Activated CD4-positive, CD25-positive, alpha-beta regulatory T cell treated with anti-CD3 and anti-CD28 coated beads, Interleukin-2, amount 50 U/mL, for 24 hours (primary cell): ENCODE data around the gene PGK1.
"Not testable (repeated sequence)": the region's sequence is repeated elsewhere in the genome, so short reads cannot be mapped to it uniquely, and the experiment has no call there.

Experiments
- ATAC-seq, 2 donors: fragments of 150-1000 bp; cut with Tn5 transposase; one replicate each; pipeline ENCODE4 v1.10.0; 2021; ENCODE audit warnings: mild to moderate bottlenecking in 1 of 2, moderate library complexity in 1 of 2

The PGK1 gene

DNA sequence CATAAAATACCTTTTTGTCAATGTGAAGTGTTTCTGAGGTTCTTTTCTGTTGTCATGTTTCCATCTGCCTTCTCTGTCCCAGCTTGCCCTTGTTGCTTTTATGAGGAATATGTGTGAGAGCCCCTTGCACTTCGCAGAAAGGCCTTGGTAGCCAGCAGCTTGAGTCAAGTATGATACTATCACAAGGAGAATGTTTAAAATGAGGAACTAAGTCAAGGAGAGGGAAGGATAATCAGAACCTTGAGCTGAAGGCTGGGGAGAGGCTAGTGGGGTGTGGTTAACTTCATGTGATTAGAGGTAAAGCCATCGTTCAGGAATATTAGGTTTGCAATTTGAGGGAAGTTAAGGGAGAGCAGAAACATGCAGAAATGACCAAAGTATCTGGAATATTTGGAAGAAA, 12.7 kb downstream of the PGK1 start:
- ATAC-seq = no peak

DNA sequence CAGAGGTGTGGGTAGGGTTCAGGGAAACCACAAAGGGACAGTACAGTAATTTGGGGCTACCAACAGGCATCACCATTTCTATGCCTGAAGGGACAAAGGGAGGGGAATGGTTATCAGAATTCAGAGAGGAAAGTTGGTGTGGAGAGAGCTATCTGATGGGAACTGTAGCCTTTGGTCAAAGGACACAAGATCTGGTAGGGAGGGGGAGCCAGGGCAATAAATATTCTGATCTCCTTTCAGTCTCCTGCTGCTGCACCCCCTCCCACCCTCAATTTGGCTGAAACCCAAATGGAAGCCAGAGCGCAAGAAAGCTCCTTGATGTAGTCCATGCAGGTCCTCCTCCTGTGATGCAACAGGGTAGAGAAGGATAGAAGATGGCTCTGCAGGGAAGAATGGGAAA, 14.6 kb downstream of the PGK1 start:
- ATAC-seq = no peak

DNA sequence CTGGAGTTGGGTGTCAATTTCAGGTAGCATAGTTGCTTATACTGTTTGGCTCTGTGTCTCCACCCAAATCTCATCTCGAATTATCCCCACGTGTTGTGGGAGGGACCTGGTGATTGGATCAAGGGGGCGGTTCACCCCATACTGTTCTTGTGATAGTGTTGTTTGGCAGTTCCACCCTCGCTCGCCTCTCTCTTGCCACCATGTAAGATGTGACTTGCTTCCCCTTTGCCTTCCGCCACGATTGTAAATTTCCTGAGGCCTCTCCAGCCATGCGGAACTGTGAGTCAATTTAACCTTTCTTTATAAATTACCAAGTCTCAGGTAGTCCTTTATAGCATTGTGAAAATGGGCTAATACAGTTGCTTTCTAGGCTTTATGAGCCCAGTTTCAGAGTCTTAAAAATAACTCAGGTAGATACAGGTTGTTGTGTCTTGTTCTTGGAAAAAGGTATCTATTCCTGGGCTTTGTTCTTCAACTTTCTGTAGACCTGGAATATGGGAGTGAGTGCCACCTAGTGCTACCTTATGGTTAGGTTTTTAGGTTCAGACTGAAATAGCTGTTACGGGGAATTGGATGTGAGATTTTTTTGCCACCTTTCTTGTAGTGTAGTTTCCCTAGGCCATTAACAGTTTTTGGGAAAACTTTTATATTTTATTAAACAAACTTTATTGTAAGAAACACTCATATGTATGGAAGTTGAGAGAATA, 15.6 kb downstream of the PGK1 start:
- ATAC-seq = no peak

- ATAC-seq = peak; percentile 92 to 97
Observed at GRCh38 chrX:78123190-78123589, 19.1 kb downstream of the PGK1 start.

- no peak for ATAC-seq
Observed at GRCh38 chrX:78124307-78124706, 20.3 kb downstream of the PGK1 start.

DNA sequence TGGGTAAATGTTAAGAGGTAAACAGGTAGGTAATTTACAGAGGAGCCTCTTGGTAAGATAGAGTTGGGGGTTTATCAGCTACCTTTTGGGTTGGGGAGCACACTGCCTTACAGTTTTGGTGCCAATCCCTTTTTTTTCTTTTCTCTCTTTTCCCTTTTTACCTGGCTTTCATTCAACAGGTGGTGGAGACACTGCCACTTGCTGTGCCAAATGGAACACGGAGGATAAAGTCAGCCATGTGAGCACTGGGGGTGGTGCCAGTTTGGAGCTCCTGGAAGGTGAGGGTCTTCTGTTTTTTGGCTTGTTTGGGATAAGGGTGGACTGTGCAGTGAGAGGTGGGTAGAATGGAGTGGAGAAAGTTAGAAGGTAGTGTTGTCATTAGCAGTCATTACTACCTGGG, 21.1 kb downstream of the PGK1 start:
- no peak for ATAC-seq

DNA sequence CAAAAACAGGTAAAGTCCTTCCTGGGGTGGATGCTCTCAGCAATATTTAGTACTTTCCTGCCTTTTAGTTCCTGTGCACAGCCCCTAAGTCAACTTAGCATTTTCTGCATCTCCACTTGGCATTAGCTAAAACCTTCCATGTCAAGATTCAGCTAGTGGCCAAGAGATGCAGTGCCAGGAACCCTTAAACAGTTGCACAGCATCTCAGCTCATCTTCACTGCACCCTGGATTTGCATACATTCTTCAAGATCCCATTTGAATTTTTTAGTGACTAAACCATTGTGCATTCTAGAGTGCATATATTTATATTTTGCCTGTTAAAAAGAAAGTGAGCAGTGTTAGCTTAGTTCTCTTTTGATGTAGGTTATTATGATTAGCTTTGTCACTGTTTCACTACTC, 21.7 kb downstream of the PGK1 start:
- not testable (repeated sequence) for ATAC-seq

GRCh38 chrX:78129714-78130113, 25.7 kb downstream of the PGK1 start:
- no peak for ATAC-seq

DNA sequence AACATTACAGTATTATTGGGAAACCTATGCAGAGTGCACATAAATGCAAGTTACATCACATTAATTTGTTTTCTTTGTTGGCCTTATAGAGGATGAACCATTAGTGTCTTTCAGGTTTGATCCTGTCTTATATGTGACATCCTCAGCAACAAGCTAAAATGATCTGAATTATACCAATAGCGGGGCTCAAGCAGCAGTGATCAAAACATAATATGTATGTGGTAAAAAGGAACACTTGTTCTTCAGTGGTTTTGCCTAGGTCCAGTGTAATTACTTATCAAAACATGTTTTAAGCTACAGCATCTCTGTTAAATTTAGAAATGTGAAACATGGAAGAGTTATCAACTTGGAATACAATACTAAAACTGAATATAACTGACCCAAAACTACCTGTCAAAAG, 26.3 kb downstream of the PGK1 start:
- no peak for ATAC-seq

DNA sequence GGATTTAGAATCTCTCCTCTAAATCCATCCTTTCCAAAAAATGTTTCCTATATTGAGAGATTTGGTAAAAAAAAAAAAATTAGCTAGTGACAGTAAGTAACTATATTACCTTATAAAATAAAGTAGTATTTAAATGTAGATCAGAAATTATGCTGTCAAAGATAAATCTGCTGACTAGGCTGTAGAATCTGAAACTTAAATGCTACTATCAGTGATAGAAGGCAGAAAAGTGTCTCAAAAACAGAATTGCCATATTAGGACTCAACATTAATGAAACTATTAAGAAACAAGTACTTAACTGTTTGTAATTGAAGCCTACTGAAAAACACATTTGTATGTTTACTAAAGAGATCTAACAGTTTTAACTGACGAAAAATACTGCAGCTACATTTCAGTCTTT, 27.1 kb downstream of the PGK1 start:
- ATAC-seq = no peak

DNA sequence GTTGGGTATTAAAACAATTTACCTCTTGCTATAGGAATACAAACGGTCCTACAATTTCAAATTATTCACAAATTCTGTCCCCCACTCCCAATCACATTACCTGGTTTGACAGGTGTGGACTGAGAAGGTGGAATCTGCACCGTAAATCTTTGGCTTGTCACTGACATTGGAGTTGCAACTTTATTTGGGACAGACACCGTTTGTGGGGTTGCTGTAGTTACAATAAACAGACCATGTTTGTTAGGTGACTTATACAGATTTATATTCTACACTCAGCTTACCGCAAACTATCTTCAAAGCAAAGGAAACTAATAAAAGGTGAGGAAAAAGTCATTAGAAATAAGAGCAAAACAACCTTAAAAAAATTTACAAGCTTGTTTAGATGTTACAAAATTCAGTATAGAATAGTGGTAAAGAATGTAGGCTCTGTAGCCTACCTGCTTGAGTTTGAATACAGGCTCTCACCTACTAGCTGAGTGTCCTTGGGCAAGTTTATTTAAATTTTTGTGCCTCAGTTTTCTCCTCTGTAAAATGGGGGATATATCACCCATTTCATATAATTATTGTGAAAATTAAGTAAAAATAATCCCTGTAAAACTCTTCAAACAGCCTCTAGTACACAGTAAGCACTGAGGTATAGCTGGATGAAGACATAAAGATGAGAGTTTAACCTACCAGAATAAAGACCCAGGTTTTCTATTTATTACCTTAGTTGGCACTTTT, 29.4 kb downstream of the PGK1 start:
- ATAC-seq = no peak

DNA sequence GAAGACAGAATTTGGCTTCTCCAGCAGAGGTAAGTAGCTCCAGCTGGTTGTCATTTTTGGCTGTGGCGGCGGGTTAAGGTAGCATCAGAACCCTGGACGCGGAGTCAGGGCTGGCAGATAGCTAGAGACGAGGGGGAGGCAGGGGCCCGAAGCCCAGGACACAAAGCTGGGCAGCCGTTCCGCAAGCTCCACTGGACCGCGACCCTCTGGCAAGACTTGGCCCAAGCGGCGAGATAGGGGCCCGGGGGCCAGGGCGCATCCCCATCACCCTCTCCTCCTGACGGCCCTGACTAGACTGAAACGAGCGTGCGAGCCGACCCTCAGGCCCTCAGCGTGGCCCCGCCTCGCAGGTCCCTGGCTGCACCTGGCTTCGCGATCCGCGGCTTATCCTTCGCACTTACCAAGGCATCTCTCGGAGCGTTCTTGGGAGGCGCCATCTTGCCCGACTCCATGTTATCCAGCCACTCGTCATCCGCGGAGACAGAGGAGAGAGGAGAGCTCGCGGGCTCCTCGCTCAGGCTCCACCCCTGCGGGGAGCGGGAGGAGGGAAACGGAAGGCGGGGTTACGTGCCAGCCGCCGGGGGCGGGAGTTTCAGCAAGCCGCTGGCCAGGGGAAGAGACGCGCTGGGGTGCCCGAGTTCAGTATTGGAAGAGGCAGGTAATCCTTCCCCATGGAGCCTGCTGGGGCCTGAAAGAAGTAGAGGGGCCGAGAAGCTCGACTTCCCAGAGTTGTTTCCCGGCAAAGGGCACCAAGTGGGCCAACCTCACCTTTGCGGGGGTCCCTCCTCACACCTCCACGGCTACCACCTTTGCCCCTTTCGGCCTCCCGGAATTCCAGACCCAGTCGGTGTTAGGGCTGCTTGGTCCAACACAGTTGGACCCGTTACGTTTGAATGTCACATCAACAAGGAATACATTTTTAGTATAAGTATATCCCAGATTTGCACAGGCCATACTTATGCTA, 35.4 kb downstream of the PGK1 start, which contains the start of gene TAF9B:
Gene TAF9B, minus strand, starts transcription at position 491 of the 964 bp plus-strand sequence. Its CDS starts 39 bp downstream, at position 452.
- peak; percentile 96 to 98 for ATAC-seq

DNA sequence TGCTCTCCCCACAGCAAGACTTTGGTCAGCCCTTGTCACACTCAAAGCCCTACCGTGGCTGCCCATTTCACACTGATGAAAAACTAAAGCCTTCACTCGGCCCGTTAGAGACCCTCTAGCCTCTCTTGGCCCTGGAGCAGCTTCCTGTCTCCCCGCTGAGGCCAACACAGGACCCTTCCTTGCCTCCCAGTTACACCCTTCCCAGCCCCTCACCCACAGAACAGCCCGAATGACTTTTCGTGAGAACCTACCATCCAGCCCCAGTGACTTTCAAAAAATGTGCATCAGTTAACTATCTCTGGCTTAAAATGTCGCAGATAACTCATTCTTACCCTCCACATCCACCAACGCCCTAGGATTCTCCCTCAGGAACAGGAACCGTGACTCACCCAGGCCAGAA, 36.2 kb downstream of the PGK1 start:
- no peak for ATAC-seq

DNA sequence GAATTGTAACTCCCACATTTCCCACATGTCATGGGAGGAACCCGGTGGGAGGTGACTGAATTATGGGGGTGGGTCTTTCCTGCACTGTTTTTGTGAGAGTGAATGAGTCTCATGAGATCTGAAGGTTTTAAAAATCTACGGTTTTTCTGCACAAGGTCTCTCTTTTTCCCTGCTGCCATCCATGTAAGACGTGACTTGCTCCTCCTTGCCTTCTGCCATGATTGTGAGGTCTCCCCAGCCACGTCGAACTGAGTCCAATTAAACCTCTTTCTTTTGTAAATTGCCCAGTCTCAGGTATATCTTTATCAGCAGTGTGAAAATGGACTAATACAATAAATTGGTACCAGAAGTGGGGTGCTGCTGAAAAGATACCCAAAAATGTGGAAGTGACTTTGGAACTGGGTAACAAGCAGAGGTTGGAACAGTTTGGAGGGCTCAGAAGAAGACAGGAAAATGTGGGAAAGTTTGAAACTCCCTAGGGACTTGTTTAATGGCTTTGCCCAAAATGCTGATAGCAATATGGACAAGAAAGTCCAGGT, 43.0 kb downstream of the PGK1 start:
- ATAC-seq = not testable (repeated sequence)

GRCh38 chrX:78157373-78157772, 53.3 kb downstream of the PGK1 start:
- ATAC-seq = not testable (repeated sequence)

DNA sequence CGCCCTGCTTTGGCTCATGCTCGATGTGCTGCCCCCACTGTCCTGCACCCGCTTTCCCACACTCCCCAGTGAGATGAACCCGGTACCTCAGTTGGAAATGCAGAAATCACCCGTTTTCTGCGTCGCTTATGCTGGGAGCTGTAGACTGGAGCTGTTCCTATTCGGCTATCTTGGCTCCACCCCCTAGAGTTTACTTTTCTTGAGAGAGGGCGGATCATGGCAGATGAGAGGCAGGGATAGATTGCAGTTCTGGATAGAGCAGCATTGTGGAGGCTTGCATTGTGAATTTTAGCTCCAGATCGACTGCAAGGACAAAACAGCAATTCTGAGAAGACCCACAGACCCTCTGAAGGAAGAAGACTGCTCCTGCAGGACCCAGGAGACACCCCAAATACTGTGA, 53.8 kb downstream of the PGK1 start:
- ATAC-seq = not testable (repeated sequence)

- not testable (repeated sequence) for ATAC-seq
Observed at GRCh38 chrX:78160711-78161110, 56.7 kb downstream of the PGK1 start.

- not testable (repeated sequence) for ATAC-seq
Observed at GRCh38 chrX:78163175-78163574, 59.1 kb downstream of the PGK1 start.

DNA sequence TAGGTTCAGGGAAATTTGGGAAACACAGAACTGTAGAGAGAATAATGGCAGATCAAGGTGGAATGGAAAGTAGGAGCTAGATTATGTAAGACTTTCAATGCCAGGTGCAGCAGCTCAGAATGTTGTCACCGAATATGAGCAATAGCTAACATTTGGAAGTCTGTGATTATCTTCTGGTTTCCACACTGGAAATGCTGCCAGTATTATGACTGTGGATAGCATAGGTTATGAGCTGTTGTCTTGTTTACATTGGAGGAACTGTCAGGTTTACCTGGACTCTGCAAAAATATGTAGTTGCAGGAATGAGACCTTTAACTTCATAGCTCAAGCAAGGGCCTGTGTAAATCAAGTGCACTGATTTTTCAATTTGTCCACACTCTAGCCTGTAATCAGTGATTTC, 61.4 kb downstream of the PGK1 start:
- ATAC-seq = no peak

- peak; percentile 61 to 68 for ATAC-seq
Observed at GRCh38 chrX:78168065-78168464, 64.0 kb downstream of the PGK1 start.
